HEK293T (cell line): Measurements from ENCODE around the gene CXCL5.

Experiments
- CTCF ChIA-PET: fragments of 350-600 bp; formaldehyde crosslinking; extraction: SDS; loops from one replicate; lab custom pipeline; 2021; ENCODE audit warnings: antibody characterized with exemption, inconsistent platforms; lab: Yijun Ruan, JAX
- POLR2A ChIA-PET: fragments of 350-600 bp; formaldehyde crosslinking; extraction: SDS; loops from one replicate; lab custom pipeline; 2020; ENCODE audit warnings: antibody characterized with exemption, inconsistent platforms; lab: Yijun Ruan, JAX
- DNase-seq: peaks from one replicate; pipeline ENCODE4 v3.0.0; 2012; ENCODE audit warnings: mixed read lengths; ENCODE audit errors: extremely low spot score
- ARNT ChIP-seq: fragments of 450-650 bp; IDR thresholded peaks from 2 replicates; pipeline ENCODE4 v1.6.1; 2017; ENCODE audit warnings: mild to moderate bottlenecking
- BHLHE40 ChIP-seq: fragments of 450-650 bp; IDR thresholded peaks from 2 replicates; pipeline ENCODE4 v1.6.1; 2016; ENCODE audit warnings: mild to moderate bottlenecking, moderate library complexity, borderline replicate concordance
- CTBP1 ChIP-seq: fragments of 450-650 bp; IDR thresholded peaks from 2 replicates; pipeline ENCODE4 v1.6.1; 2016; ENCODE audit warnings: borderline replicate concordance
- ELF4 ChIP-seq: fragments of 450-650 bp; IDR thresholded peaks from 2 replicates; pipeline ENCODE4 v1.6.1; 2017; ENCODE audit warnings: antibody characterized with exemption
- FOXA1 ChIP-seq: fragments of 450-650 bp; IDR thresholded peaks from 2 replicates; pipeline ENCODE4 v1.6.1; 2016; ENCODE audit warnings: mild to moderate bottlenecking
- FOXK2 ChIP-seq: fragments of 450-650 bp; IDR thresholded peaks from 2 replicates; pipeline ENCODE4 v1.6.1; 2016; ENCODE audit warnings: mild to moderate bottlenecking
- FOXM1 ChIP-seq: fragments of 450-650 bp; IDR thresholded peaks from 2 replicates; pipeline ENCODE4 v1.6.1; 2017; ENCODE audit warnings: mild to moderate bottlenecking, borderline replicate concordance
- HDGF ChIP-seq: fragments of 450-650 bp; IDR thresholded peaks from 2 replicates; pipeline ENCODE4 v1.6.1; 2017; ENCODE audit warnings: antibody characterized with exemption, borderline replicate concordance
- L3MBTL2 ChIP-seq: fragments of 450-650 bp; conservative IDR thresholded peaks from 2 replicates; pipeline ENCODE4 v1.6.1; 2016; ENCODE audit warnings: mild to moderate bottlenecking
- LEF1 ChIP-seq: fragments of 450-650 bp; IDR thresholded peaks from 2 replicates; pipeline ENCODE4 v1.6.1; 2017; ENCODE audit warnings: mild to moderate bottlenecking, borderline replicate concordance
- NFRKB ChIP-seq: fragments of 450-650 bp; IDR thresholded peaks from 2 replicates; pipeline ENCODE4 v1.6.1; 2016; ENCODE audit warnings: mild to moderate bottlenecking, moderate library complexity
- SP1 ChIP-seq: fragments of 450-650 bp; IDR thresholded peaks from 2 replicates; pipeline ENCODE4 v1.6.1; 2017
- SUZ12 ChIP-seq: fragments of 450-650 bp; IDR thresholded peaks from 2 replicates; pipeline ENCODE4 v1.6.1; 2016; ENCODE audit warnings: mild to moderate bottlenecking
- TARDBP ChIP-seq: fragments of 450-650 bp; IDR thresholded peaks from 2 replicates; pipeline ENCODE4 v1.6.1; 2016
- ZNF384 ChIP-seq: fragments of 450-650 bp; IDR thresholded peaks from 2 replicates; pipeline ENCODE4 v1.6.1; 2016
- TF ChIP-seq, protein P1 (sequence below): fragments of 450-650 bp; IDR thresholded peaks from 2 replicates; pipeline ENCODE4 v1.6.1; 2016

Gene CXCL5

GRCh38 chr4:74033739-74034138 lies 35.3 kb upstream of the CXCL5 start:
- POLR2A ChIA-PET = no interaction called here
- DNase-seq = no peak
- CTCF ChIA-PET = no interaction called here
- TF ChIP-seq ARNT (no peak), TARDBP (no peak), SP1 (no peak), LEF1 (no peak), ZNF384 (no peak), BHLHE40 (no peak), FOXA1 (no peak), CTBP1 (no peak), FOXM1 (no peak), SUZ12 (no peak), FOXK2 (no peak), ELF4 (no peak), L3MBTL2 (no peak), NFRKB (no peak), HDGF (no peak)
- TF ChIP-seq, protein P1, sequence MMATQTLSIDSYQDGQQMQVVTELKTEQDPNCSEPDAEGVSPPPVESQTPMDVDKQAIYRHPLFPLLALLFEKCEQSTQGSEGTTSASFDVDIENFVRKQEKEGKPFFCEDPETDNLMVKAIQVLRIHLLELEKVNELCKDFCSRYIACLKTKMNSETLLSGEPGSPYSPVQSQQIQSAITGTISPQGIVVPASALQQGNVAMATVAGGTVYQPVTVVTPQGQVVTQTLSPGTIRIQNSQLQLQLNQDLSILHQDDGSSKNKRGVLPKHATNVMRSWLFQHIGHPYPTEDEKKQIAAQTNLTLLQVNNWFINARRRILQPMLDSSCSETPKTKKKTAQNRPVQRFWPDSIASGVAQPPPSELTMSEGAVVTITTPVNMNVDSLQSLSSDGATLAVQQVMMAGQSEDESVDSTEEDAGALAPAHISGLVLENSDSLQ = no peak

DNA sequence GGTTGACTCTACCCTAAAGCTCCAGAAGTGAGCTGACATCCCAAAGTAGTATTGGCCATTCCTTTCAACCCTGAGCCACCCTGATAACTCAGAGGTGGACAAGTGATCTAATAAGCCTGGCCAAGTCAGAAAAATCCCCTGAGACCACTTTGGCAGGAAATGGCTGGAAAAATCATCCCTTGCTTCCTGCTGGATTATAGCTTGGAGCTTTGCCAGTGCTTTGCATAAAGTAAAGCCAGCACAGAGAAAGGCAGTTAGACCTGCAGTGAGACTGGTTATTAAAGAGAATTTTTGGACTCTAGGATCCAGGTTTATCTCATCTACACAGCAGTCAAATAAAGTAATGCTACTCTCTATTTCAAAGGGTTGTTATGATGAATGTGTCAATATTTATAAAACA lies 33.6 kb upstream of the CXCL5 start:
- DNase-seq = no peak
- TF ChIP-seq NFRKB = no peak
- no peak for TF ChIP-seq HDGF
- ChIA-PET CTCF (no interaction called here), POLR2A (no interaction called here)

- POLR2A ChIA-PET = no interaction called here
- CTCF ChIA-PET = no interaction called here
- TF ChIP-seq, protein P1 = no peak
- TF ChIP-seq BHLHE40 = no peak
- TF ChIP-seq SUZ12 = no peak
- TF ChIP-seq FOXK2 = no peak
- no peak for TF ChIP-seq L3MBTL2
- TF ChIP-seq FOXM1 = no peak
- no peak for TF ChIP-seq ELF4
- no peak for TF ChIP-seq FOXA1
- TF ChIP-seq NFRKB = no peak
- TF ChIP-seq TARDBP = no peak
- TF ChIP-seq SP1 = no peak
- no peak for TF ChIP-seq HDGF
- no peak for TF ChIP-seq ARNT
- no peak for TF ChIP-seq CTBP1
- no peak for TF ChIP-seq LEF1
- no peak for DNase-seq
Measured at GRCh38 chr4:74031576-74031975, 33.1 kb upstream of the CXCL5 start.

DNA sequence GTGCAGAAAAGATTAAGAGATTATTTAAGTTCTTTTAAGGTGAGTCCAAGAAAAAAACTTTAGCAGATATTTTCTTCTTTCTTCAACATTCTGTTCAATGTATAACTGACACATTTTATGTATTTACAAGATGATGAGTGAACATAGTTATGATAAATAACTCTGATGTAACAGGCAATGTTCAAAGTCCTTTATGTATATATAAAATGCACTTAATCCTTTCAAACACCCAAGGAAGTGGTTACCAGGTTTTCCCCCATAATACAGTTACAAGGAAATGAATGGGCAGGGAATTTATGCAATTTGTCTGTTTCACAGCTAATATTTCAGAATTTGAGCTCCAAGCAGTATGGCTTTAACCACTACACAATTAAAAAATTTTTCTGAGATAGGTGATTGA lies 31.8 kb upstream of the CXCL5 start:
- POLR2A ChIA-PET = no interaction called here
- CTCF ChIA-PET = interaction anchor here (0.5 kb wide), 1 partner anchor 12 kb away, joined by 3 read pairs; no protein-coding TSS in a partner anchor
- DNase-seq = no peak
- TF ChIP-seq NFRKB (no peak), HDGF (no peak), LEF1 (no peak), CTBP1 (no peak)

- TF ChIP-seq FOXK2 = no peak
- TF ChIP-seq FOXM1 = no peak
- no peak for TF ChIP-seq CTBP1
- POLR2A ChIA-PET = interaction anchor here (0.9 kb wide), 1 partner anchor 10 kb away, joined by 3 read pairs; the partner anchor contains the start of gene CXCL3
- no peak for DNase-seq
- CTCF ChIA-PET = no interaction called here
Measured at GRCh38 chr4:74028504-74028903, 30.0 kb upstream of the CXCL5 start.

DNA sequence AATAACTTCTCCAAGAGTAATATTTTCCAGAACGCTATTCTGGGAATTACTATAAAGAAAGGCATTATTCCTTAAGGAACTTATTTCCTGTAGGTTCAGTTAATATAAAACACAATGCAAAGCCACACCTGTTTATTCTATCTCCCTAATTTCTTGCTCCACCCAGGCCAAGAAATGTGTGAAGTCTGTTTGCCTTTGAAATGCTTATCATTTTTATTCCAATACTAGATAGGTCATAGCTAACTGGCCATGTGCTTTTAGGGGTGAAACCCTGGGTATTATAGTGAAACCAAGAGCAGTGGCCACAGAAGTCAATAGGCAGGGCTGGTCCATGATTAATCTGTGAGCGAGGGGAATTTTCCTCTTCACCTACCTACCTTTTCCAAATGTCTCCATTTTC lies 25.2 kb upstream of the CXCL5 start:
- TF ChIP-seq L3MBTL2 (no peak), FOXM1 (no peak), ARNT (no peak), LEF1 (no peak), ELF4 (no peak), HDGF (no peak), SUZ12 (no peak), BHLHE40 (no peak), FOXA1 (no peak), FOXK2 (no peak), TARDBP (no peak), SP1 (no peak), ZNF384 (no peak), CTBP1 (no peak), NFRKB (no peak)
- TF ChIP-seq, protein P1 = no peak
- CTCF ChIA-PET = no interaction called here
- DNase-seq = no peak
- POLR2A ChIA-PET = no interaction called here

- TF ChIP-seq, protein P1 = no peak
- TF ChIP-seq FOXM1 (no peak), SP1 (no peak), ZNF384 (no peak), ELF4 (no peak), FOXA1 (no peak), BHLHE40 (no peak), FOXK2 (no peak)
- ChIA-PET CTCF (no interaction called here), POLR2A (no interaction called here)
- no peak for DNase-seq
Measured at GRCh38 chr4:74021601-74022000, 23.1 kb upstream of the CXCL5 start.
